Osteocyte (in vitro differentiated cells): Measurements from ENCODE around the gene CCDC192. TPM values are rescaled to one million over a fixed set of nuclear protein-coding genes. Genes with fewer than 3 reads are reported as not detected.

Experiments used
- DNase-seq: peaks from one replicate; pipeline ENCODE4 v3.0.0; 2021; ENCODE audit warnings: mixed read lengths; ENCODE audit not compliant: unreplicated experiment; ENCODE audit errors: extremely low spot score
- H3K27ac Mint-ChIP-seq: one replicate; pipeline ENCODE4 v1.8.0; 2021; ENCODE audit warnings: mild to moderate bottlenecking, mixed read lengths; ENCODE audit not compliant: unreplicated experiment
- H3K27me3 Mint-ChIP-seq: one replicate; pipeline ENCODE4 v1.8.0; 2021; ENCODE audit warnings: mixed read lengths; ENCODE audit not compliant: unreplicated experiment
- H3K36me3 Mint-ChIP-seq: one replicate; pipeline ENCODE4 v1.8.0; 2021; ENCODE audit warnings: mixed read lengths; ENCODE audit not compliant: unreplicated experiment
- H3K4me1 Mint-ChIP-seq: one replicate; pipeline ENCODE4 v1.8.0; 2021; ENCODE audit warnings: mixed read lengths; ENCODE audit not compliant: unreplicated experiment
- H3K4me3 Mint-ChIP-seq: one replicate; pipeline ENCODE4 v1.8.0; 2021; ENCODE audit warnings: mild to moderate bottlenecking, moderate library complexity, mixed read lengths; ENCODE audit not compliant: unreplicated experiment
- H3K9me3 Mint-ChIP-seq: one replicate; pipeline ENCODE4 v1.8.0; 2021; ENCODE audit warnings: mixed read lengths; ENCODE audit not compliant: unreplicated experiment
- total RNA-seq: library from RNA; stranded (reverse); gene quantifications from 2 replicates; pipeline ENCODE4 v1.2.1, GENCODE V29; 2021
- TF ChIP-seq, protein P1 (sequence below): fragments of 200-600 bp; sonication (generic); IDR thresholded peaks from 2 replicates; pipeline ENCODE4 v1.5.0; 2021; ENCODE audit warnings: antibody characterized with exemption, mild to moderate bottlenecking, moderate library complexity

Gene CCDC192
- total RNA-seq, 1 donor from 2014 or later = not detected

DNA sequence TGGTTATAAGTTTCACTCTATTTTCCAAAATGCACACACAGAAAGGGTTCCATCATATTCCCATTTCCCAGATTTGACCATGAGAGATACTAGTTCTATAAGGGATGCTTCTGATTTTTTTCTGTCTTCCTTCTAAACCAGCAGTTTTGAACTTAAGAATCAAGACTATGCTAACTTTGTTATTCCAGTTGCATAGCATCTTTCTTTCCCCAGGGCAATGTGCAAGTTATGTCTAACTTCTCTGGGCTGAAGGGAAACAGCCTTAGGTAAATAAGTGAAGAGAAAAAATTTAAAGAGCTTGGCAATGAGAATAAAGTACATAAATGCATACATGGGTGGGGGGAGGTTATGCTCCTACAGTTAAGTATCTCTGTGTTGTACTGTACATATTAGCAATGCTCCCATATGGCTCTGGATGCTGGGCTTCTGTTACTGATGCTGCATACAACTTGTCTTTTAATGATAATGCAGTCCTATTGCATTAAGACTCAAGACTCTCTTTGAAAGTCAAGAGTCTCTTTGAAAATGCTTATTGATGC, 254.6 kb downstream of the CCDC192 start:
- Mint-ChIP-seq H3K27ac (peak overlapping the region; percentile 35), H3K27me3 (no peaks in the 10 kb centered on the region), H3K4me1 (peaks cover 46% of the 10 kb centered on the region), H3K36me3 (peaks cover 2% of the 10 kb centered on the region), H3K9me3 (peaks cover 6% of the 10 kb centered on the region), H3K4me3 (no peak overlapping the region)
- TF ChIP-seq, protein P1, sequence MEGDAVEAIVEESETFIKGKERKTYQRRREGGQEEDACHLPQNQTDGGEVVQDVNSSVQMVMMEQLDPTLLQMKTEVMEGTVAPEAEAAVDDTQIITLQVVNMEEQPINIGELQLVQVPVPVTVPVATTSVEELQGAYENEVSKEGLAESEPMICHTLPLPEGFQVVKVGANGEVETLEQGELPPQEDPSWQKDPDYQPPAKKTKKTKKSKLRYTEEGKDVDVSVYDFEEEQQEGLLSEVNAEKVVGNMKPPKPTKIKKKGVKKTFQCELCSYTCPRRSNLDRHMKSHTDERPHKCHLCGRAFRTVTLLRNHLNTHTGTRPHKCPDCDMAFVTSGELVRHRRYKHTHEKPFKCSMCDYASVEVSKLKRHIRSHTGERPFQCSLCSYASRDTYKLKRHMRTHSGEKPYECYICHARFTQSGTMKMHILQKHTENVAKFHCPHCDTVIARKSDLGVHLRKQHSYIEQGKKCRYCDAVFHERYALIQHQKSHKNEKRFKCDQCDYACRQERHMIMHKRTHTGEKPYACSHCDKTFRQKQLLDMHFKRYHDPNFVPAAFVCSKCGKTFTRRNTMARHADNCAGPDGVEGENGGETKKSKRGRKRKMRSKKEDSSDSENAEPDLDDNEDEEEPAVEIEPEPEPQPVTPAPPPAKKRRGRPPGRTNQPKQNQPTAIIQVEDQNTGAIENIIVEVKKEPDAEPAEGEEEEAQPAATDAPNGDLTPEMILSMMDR = no peak
- DNase-seq = no peak

DNA sequence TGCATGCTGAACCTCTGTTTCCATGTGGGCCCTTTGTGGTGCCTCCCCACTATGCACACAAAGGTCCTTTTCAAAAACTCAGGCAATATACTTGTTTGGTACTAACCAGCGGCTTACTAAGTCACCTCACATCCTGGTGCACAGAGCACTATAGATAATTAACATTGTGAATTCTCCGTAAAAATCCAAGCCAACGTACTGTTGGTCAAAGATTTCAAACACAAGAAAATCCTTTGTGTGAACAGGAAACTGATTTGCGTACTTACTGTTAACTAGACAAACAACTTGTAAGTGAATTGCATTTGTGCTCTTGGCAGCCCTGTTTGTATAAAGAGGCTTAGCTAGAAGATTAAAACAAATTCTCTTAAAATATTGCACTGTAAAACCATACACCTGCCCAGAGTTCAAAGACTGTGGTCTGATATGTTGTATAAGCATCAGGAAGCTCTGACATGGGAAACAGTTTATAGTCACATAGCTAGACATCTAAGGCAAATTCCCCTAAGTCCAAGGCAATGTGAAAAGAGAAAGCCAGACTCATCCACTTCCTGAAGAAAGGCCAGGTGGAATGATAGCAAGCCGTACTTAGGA, 255.3 kb downstream of the CCDC192 start:
- Mint-ChIP-seq H3K4me3 (no peak overlapping the region), H3K4me1 (peaks cover 50% of the 10 kb centered on the region), H3K9me3 (peaks cover 6% of the 10 kb centered on the region), H3K27me3 (no peaks in the 10 kb centered on the region), H3K36me3 (peaks cover 2% of the 10 kb centered on the region), H3K27ac (no peak overlapping the region)
- DNase-seq = no peak
- TF ChIP-seq, protein P1 = no peak

DNA sequence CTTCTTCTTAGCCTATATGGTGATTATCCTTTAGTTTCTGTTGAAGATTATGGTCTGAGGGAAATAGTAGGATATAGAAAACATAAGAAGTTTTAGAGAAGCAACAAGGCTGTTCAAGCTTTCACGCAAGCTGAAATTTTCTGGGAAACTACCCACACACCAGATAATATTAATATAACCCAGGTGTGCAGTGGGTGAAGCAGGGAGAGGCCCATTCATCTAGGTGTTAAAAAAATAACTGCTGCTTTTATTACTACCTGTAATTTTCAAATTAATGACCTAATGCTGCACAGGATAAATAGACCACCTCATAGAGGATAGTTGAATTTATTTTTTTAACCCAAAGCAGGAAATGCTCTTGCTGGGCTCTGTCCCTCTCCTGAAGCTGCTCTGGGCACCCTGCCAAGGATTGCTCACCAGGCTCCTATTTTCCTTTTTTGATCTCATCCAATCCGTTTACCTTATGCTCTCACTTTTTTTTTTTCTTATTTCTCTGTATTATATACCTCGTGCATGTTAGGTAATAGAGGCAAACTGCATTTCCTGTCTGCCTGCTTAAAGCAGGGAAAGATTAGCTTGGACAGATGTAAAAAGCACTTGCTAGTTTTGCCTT, 256.1 kb downstream of the CCDC192 start:
- TF ChIP-seq, protein P1 = no peak
- no peak for DNase-seq
- peaks cover 50% of the 10 kb centered on the region for H3K4me1 Mint-ChIP-seq
- peak overlapping the region; percentile 12 for H3K27ac Mint-ChIP-seq
- H3K9me3 Mint-ChIP-seq = peaks cover 6% of the 10 kb centered on the region
- H3K36me3 Mint-ChIP-seq = peaks cover 2% of the 10 kb centered on the region
- no peak overlapping the region for H3K4me3 Mint-ChIP-seq
- no peaks in the 10 kb centered on the region for H3K27me3 Mint-ChIP-seq

DNA sequence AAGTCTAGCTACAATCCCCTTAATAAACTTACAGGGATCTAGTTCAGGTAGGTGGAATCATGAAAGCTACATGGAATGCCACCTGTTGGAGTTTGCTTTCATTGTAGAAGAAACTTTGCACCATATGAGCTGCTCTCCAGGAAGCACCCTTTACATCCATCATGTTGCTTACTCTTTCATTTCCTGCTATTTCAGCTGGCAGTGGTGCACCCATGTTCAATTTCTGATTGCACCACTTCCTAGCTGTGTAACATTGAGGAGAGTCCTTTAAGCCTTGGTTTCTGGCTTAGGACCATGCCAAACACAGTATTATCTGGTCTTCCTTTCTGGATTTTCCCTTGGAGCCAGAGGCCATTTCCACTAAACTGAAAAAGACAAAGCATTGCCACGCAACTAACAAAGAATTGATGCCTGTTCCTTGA, 257.1 kb downstream of the CCDC192 start:
- peaks cover 6% of the 10 kb centered on the region for H3K36me3 Mint-ChIP-seq
- no peaks in the 10 kb centered on the region for H3K27me3 Mint-ChIP-seq
- peaks cover 3% of the 10 kb centered on the region for H3K9me3 Mint-ChIP-seq
- TF ChIP-seq, protein P1 = no peak
- H3K4me1 Mint-ChIP-seq = peaks cover 50% of the 10 kb centered on the region
- peak overlapping the region; percentile 1 for H3K27ac Mint-ChIP-seq
- H3K4me3 Mint-ChIP-seq = no peak overlapping the region
- no peak for DNase-seq

DNA sequence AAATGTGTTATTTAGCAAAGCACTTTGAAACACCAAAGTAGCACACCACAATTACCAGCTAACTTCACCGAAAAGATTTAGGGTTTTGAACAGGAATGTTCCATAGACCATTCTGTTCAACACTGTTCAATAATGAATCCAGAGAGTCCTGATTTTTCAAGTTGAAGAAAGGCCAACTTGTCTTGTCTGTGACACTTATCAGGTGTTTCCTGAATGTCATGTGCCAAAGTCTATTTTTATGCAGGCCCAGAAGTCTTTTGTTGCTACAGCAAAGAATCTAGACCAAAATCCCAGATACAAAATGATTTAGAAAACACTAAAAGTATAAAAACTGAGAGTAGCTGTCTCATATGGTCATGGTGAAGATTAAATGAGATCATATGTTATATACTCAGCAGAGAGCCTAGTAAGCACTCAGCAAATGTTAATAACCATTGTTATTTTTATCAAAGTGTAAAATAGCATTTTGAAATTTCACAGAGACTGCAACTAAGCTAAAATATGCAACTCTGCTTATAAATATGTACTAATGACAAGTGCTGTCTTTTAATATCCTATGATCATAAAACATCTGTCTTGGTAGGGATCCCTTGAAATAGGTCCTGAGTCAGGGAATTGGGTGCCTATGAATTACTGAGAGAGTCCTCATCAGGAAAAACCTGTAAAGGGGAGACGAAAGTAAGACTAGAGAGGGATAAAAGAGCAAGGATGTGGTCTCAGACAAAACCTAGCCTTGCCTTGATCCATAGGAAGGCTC, 258.0 kb downstream of the CCDC192 start:
- peaks cover 10% of the 10 kb centered on the region for H3K36me3 Mint-ChIP-seq

More for the DNA sequence above, 258.0 kb downstream of the CCDC192 start:
- TF ChIP-seq, protein P1 = no peak
- peaks cover 48% of the 10 kb centered on the region for H3K4me1 Mint-ChIP-seq
- no peak overlapping the region for H3K4me3 Mint-ChIP-seq
- no peak for DNase-seq
- no peak overlapping the region for H3K27ac Mint-ChIP-seq
- H3K27me3 Mint-ChIP-seq = no peaks in the 10 kb centered on the region
- no peaks in the 10 kb centered on the region for H3K9me3 Mint-ChIP-seq
